ENCODE measurements around the gene XG. TPM values are rescaled to one million over a fixed set of nuclear protein-coding genes. Genes with fewer than 3 reads are reported as not detected.
"Not testable (repeated sequence)": the region's sequence is repeated elsewhere in the genome, so short reads cannot be mapped to it uniquely, and the experiment has no call there.

XG gene
- total and polyA plus RNA-seq, 7 experiments from 2014 or later = 0.22 to 0.71 TPM; not detected in 5

DNA sequence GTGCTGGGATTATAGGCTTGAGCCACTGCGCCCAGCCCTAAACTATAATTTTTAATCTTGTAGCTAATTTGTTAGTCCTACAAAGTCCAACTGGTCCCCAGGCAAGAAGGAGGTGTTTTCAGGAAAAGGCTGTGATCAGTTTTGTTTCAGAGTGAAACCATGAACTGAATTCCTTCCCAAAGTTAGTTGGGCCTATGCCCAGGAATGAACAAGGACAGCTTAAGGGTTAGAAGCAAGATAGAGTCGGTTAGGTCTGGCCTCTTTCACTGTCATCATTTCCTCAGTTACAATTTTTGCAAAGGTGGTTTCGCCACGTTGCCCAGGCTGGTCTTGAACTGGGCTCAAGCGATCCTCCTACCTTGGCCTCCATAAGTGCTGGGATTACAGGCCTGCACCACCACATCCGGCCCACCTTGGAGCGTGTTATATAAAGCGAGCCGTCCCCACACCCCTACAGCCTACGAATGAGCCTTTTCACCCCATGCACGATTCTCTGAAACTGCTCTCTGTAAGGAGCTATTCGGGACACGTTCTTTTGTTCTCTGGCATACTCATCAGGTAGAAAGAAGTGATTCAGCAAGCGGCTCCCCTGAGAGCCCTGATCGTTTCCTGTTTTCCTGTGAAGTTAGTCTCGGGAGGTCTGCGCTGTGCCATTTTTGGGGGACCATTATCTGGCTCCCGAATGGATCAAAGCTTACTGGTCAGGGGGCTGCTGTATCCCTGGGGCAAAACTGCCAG is 52.4 kb downstream of the XG start:
- CTCF ChIA-PET; H3K27ac ChIP-seq (ENCODE audit: low read depth, low read length); H3K4me1 Mint-ChIP-seq; DNase-seq; H3K9me3 ChIP-seq (ENCODE audit: control insufficient read depth in 2 of 3, low read length in 3 of 3); ATAC-seq; H3K4me3 ChIP-seq (ENCODE audit: low read length); H3K36me3 ChIP-seq (ENCODE audit: control insufficient read depth in 2 of 3, insufficient read depth in 3 of 3, low read length in 3 of 3); H3K27ac Mint-ChIP-seq; POLR2A ChIA-PET; intact Hi-C loops (cut with micrococcal nuclease); H3K9me3 Mint-ChIP-seq; H3K27me3 Mint-ChIP-seq; H3K4me1 ChIP-seq (ENCODE audit: control insufficient read depth in 2 of 2, insufficient read depth in 2 of 2, low read length in 2 of 2); H3K27me3 ChIP-seq (ENCODE audit: control insufficient read depth in 2 of 2, insufficient read depth in 2 of 2, low read length in 2 of 2); H3K36me3 Mint-ChIP-seq; H3K4me3 Mint-ChIP-seq: not testable (repeated sequence)

DNA sequence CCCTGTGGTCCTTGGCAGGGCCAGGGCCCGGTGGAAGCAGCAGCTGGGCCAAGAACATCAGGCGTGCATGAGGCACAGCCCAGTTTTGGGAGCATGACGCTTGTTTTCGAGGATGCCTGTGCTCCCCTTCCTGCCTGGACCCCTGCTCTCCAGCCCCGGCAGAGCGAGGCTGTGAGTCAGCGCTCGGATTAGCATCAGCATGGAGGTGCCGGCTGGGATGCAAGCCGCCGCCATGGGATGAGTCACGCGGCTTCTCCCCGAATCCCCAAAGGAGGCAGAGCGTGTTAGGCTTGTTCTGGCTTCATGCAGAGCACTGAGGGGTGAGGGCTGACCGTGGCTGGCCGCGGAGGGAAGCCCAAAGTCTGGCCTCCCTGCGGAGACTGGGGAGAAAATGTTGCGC is 53.0 kb downstream of the XG start:
- H3K9me3 ChIP-seq (ENCODE audit: control insufficient read depth in 2 of 3, low read length in 3 of 3); CTCF ChIA-PET; H3K4me3 Mint-ChIP-seq; H3K9me3 Mint-ChIP-seq; H3K27ac Mint-ChIP-seq; H3K27me3 ChIP-seq (ENCODE audit: control insufficient read depth in 2 of 2, insufficient read depth in 2 of 2, low read length in 2 of 2); H3K4me3 ChIP-seq (ENCODE audit: low read length); POLR2A ChIA-PET; H3K4me1 ChIP-seq (ENCODE audit: control insufficient read depth in 2 of 2, insufficient read depth in 2 of 2, low read length in 2 of 2); DNase-seq; H3K27me3 Mint-ChIP-seq; ATAC-seq; H3K36me3 Mint-ChIP-seq; H3K4me1 Mint-ChIP-seq; H3K27ac ChIP-seq (ENCODE audit: low read depth, low read length); H3K36me3 ChIP-seq (ENCODE audit: control insufficient read depth in 2 of 3, insufficient read depth in 3 of 3, low read length in 3 of 3); intact Hi-C loops (cut with micrococcal nuclease): not testable (repeated sequence)

DNA sequence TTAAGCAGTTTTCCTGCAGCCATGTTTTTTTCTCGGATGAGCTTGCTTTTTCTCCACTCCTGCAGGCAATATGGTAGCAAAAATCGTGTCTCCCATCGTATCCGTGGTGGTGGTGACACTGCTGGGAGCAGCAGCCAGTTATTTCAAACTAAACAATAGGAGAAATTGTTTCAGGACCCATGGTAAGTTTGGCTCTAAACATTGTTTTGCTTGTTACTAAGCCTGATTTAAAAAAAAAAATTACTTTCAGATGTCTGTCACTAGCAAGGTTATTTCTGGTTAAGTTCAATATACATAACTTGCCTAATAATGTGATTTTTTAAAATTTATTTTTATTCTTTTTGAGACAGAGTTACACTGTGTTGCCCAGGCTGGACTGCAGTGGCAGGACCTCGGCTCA is 59.4 kb downstream of the XG start:
- ChIA-PET CTCF (no interaction called here), POLR2A (no interaction called here)
- no peak for ATAC-seq
- H3K9me3 ChIP-seq (ENCODE audit: control insufficient read depth in 2 of 3, low read length in 3 of 3) = no peaks in the 10 kb centered on the region
- H3K27me3 Mint-ChIP-seq = peaks cover 0 to 12% (median 0%) of the 10 kb centered on the region in 5 donors
- H3K9me3 Mint-ChIP-seq = peaks cover 0 to 2% (median 0%) of the 10 kb centered on the region in 11 donors
- peaks cover 0 to 4% (median 0%) of the 10 kb centered on the region in 7 donors for H3K4me1 Mint-ChIP-seq
- H3K36me3 ChIP-seq (ENCODE audit: control insufficient read depth in 2 of 3, insufficient read depth in 3 of 3, low read length in 3 of 3) = no peaks in the 10 kb centered on the region
- H3K4me3 Mint-ChIP-seq = no peak overlapping the region
- H3K36me3 Mint-ChIP-seq = no peaks in the 10 kb centered on the region
- H3K27ac ChIP-seq (ENCODE audit: low read depth, low read length) = no peak overlapping the region
- no peak overlapping the region for H3K4me3 ChIP-seq (ENCODE audit: low read length)
- H3K4me1 ChIP-seq (ENCODE audit: control insufficient read depth in 2 of 2, insufficient read depth in 2 of 2, low read length in 2 of 2) = no peaks in the 10 kb centered on the region
- H3K27ac Mint-ChIP-seq = no peak overlapping the region
- intact Hi-C loops (cut with micrococcal nuclease) = loop anchor here in 1 of 2 donors (10.0 kb wide), 1 partner anchor 1156 kb away; no protein-coding TSS in a partner anchor
- no peaks in the 10 kb centered on the region for H3K27me3 ChIP-seq (ENCODE audit: control insufficient read depth in 2 of 2, insufficient read depth in 2 of 2, low read length in 2 of 2)
- no peak for DNase-seq

DNA sequence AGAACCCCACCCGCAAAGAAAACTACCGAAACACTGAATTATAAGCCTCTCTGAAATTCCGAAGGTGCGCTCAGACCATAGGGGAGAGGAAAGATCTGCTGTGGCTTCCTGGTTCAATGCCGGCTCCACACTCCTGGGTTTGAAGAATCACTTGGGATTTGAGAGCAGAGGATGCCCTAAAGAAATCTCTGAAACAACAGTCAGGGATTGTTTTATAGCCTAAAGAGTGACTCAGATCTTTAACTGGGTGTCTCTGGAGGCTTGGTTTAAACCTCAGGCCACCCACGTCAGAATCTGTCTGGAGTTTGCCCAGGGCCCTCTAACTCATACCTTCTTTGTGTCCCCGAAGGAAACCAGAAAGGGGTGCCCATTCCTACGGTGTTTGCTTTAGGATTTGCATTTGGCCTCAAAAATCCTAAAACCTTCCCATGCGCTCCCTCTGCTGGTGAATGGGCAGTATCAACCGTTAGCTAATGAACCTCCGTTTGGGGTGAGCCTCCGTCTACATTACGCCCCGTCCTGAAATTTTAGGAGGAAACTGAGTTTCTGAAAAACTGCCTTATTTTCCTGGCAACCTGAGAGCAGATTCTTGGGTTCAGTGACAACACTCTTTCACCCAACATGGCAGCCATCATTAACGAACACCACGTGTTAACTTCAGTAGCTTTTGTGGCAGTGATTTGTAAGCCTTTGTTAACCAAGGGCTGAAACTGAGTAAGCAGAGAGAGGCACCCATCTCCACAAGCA is 60.5 kb downstream of the XG start:
- H3K36me3 Mint-ChIP-seq; H3K9me3 Mint-ChIP-seq; H3K27me3 ChIP-seq (ENCODE audit: control insufficient read depth in 2 of 2, insufficient read depth in 2 of 2, low read length in 2 of 2); H3K36me3 ChIP-seq (ENCODE audit: control insufficient read depth in 2 of 3, insufficient read depth in 3 of 3, low read length in 3 of 3); POLR2A ChIA-PET; H3K27ac ChIP-seq (ENCODE audit: low read depth, low read length); H3K4me3 ChIP-seq (ENCODE audit: low read length); H3K4me1 ChIP-seq (ENCODE audit: control insufficient read depth in 2 of 2, insufficient read depth in 2 of 2, low read length in 2 of 2); CTCF ChIA-PET; H3K9me3 ChIP-seq (ENCODE audit: control insufficient read depth in 2 of 3, low read length in 3 of 3); H3K4me1 Mint-ChIP-seq: not testable (repeated sequence)
- DNase-seq (peak in 7 of 9 donors; percentile 7 to 54 (median 38)), ATAC-seq (peak; percentile 48)
- Mint-ChIP-seq H3K27ac (peak overlapping the region in 2 of 9 donors; percentile 63 to 73), H3K4me3 (peak overlapping the region in 8 of 10 donors; percentile 51 to 80 (median 70)), H3K27me3 (peaks cover 0 to 12% (median 0%) of the 10 kb centered on the region in 5 donors)
- intact Hi-C loops (cut with micrococcal nuclease) = loop anchor here (1.0 to 10.0 kb wide), 3 partner anchors 168 to 1158 kb away; no protein-coding TSS in a partner anchor

DNA sequence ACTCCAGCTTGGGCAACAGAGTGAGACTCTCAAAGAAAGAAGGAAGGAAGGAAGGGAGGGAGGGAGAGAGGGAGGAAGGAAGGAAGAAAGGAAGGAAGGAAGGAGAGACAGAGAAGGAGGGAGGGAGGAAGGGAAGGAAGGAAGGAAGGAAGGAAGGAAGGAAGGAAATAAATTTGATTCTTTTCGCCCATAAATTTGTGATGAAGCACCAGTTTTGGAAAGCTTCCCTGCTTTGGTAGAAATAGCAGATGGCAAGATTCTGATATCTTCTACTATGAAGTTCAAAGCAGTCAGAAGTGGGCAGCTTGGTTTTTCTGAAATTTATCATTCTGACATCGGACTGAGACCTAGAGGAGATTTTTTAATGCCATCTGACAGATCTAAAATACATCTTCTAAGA is 65.2 kb downstream of the XG start:
- H3K4me3 ChIP-seq (ENCODE audit: low read length) = no peak overlapping the region
- Mint-ChIP-seq H3K4me3 (no peak overlapping the region), H3K27me3 (peaks cover 0 to 12% (median 3%) of the 10 kb centered on the region in 5 donors), H3K4me1 (peaks cover 0 to 12% (median 6%) of the 10 kb centered on the region in 7 donors), H3K27ac (no peak overlapping the region), H3K36me3 (no peaks in the 10 kb centered on the region), H3K9me3 (peaks cover 0 to 1% (median 0%) of the 10 kb centered on the region in 11 donors)
- H3K27ac ChIP-seq (ENCODE audit: low read depth, low read length) = no peak overlapping the region
- H3K27me3 ChIP-seq (ENCODE audit: control insufficient read depth in 2 of 2, insufficient read depth in 2 of 2, low read length in 2 of 2) = no peaks in the 10 kb centered on the region
- no peak for DNase-seq
- no peak for ATAC-seq
- CTCF ChIA-PET = interaction anchor here (0.6 kb wide), 1 partner anchor 17 kb away, joined by 5 read pairs; no protein-coding TSS in a partner anchor
- intact Hi-C loops (cut with micrococcal nuclease) = loop anchor here in 1 of 2 donors (10.0 kb wide), 1 partner anchor 1162 kb away; no protein-coding TSS in a partner anchor
- H3K4me1 ChIP-seq (ENCODE audit: control insufficient read depth in 2 of 2, insufficient read depth in 2 of 2, low read length in 2 of 2) = no peaks in the 10 kb centered on the region
- POLR2A ChIA-PET = no interaction called here
- H3K9me3 ChIP-seq (ENCODE audit: control insufficient read depth in 2 of 3, low read length in 3 of 3) = no peaks in the 10 kb centered on the region
- H3K36me3 ChIP-seq (ENCODE audit: control insufficient read depth in 2 of 3, insufficient read depth in 3 of 3, low read length in 3 of 3) = no peaks in the 10 kb centered on the region

DNA sequence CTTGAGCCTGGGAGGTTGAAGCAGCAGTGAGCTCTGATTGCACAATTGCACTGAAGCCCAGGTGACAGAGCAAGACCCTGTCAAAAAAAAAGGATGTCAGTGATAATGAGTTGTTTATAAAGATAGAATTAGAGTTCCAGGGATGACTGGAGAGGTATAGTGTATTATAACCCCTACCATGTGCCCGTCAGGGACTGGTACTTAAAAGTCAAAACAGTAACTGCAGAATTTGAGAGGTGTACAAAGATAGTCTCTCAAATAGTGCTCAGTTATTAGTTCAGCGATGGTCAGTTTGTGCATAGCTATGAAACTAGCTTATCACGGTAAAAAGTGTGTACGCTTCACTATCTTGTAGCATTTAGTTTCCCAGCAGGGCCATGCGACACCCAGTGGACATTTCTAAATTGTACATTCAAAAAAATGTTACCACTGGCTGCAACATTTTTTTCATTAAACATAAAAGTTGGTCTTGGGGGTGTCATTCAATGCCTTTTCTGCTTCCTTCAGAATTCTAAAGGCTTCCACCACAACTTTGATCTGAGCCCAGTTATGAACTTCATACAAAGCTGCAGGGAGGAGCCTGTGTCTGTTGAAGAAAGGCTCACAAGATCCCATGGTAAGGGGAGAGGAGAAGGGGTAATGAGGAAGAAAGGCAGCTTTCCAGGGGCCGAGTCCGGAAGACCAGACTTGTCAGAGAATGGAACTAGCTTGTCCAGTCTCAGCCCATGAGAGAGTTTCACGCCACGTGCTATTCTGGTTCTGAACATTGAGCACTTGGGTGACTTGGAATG is 67.7 kb downstream of the XG start:
- H3K9me3 ChIP-seq (ENCODE audit: control insufficient read depth in 2 of 3, low read length in 3 of 3) = no peaks in the 10 kb centered on the region
- H3K4me3 ChIP-seq (ENCODE audit: low read length) = no peak overlapping the region
- no peaks in the 10 kb centered on the region for H3K27me3 ChIP-seq (ENCODE audit: control insufficient read depth in 2 of 2, insufficient read depth in 2 of 2, low read length in 2 of 2)
- ChIA-PET CTCF (no interaction called here), POLR2A (no interaction called here)
- DNase-seq = peak in 1 of 9 donors; percentile 14
- Mint-ChIP-seq H3K27ac (no peak overlapping the region), H3K27me3 (peaks cover 0 to 6% (median 3%) of the 10 kb centered on the region in 5 donors), H3K9me3 (peaks cover 0 to 1% (median 0%) of the 10 kb centered on the region in 11 donors), H3K36me3 (no peaks in the 10 kb centered on the region), H3K4me3 (no peak overlapping the region), H3K4me1 (peaks cover 0 to 9% (median 6%) of the 10 kb centered on the region in 7 donors)
- no peak for ATAC-seq
- no peaks in the 10 kb centered on the region for H3K36me3 ChIP-seq (ENCODE audit: control insufficient read depth in 2 of 3, insufficient read depth in 3 of 3, low read length in 3 of 3)
- no peaks in the 10 kb centered on the region for H3K4me1 ChIP-seq (ENCODE audit: control insufficient read depth in 2 of 2, insufficient read depth in 2 of 2, low read length in 2 of 2)
- intact Hi-C loops (cut with micrococcal nuclease) = loop anchor here in 1 of 2 donors (10.0 kb wide), 1 partner anchor 1165 kb away; no protein-coding TSS in a partner anchor
- no peak overlapping the region for H3K27ac ChIP-seq (ENCODE audit: low read depth, low read length)

All from naive thymus-derived CD4-positive, alpha-beta T cell (primary cell).